GM12891 (cell line): ENCODE measurements around the gene LGALS16.

ENCODE experiments used
- POLR2A ChIP-seq: IDR thresholded peaks from 2 replicates; pipeline ENCODE4 v1.6.1; 2011; ENCODE audit warnings: low read depth, low read length, control low read depth
- POLR2AphosphoS5 ChIP-seq: IDR thresholded peaks from 2 replicates; pipeline ENCODE4 v1.6.1; 2011; ENCODE audit warnings: low read depth, low read length, control low read depth
- POU2F2 ChIP-seq: IDR thresholded peaks from 2 replicates; pipeline ENCODE4 v1.6.1; 2011; ENCODE audit warnings: low read depth, mild to moderate bottlenecking, control low read depth, low read length, moderate library complexity
- SPI1 ChIP-seq: IDR thresholded peaks from 2 replicates; pipeline ENCODE4 v1.6.1; 2011; ENCODE audit warnings: low read depth, low read length, control low read depth
- TAF1 ChIP-seq: IDR thresholded peaks from 2 replicates; pipeline ENCODE4 v1.6.1; 2011; ENCODE audit warnings: low read depth, low read length, control low read depth

- no peak for TF ChIP-seq TAF1
- no peak for TF ChIP-seq POLR2A
- no peak for TF ChIP-seq POLR2AphosphoS5
- TF ChIP-seq SPI1: no peak
- TF ChIP-seq POU2F2: no peak
Measured at GRCh38 chr19:39647918-39648317, 7.8 kb upstream of the LGALS16 start.
